ENCODE results near the gene GNAI1.

GNAI1 gene

DNA sequence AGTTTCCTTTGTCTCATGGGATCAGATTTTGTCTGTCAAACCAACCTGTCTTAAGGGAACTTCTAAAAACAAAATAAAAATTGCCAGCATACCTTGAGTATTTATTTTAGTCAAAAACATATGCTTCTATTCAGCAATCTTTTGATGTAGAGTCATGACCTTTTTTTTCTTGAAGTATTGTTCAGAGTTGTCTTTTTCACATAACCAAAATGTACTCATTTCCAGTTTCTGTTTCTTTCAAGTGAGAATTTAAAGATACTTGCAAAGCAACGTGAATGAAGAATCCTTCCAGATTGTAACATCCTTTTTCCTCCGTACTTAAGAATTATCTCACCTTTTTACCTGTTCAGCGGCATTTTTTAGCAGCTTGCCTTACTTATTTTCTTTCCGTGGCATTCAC lies 37.8 kb downstream of the GNAI1 start:
- TF ChIP-seq, protein P1, sequence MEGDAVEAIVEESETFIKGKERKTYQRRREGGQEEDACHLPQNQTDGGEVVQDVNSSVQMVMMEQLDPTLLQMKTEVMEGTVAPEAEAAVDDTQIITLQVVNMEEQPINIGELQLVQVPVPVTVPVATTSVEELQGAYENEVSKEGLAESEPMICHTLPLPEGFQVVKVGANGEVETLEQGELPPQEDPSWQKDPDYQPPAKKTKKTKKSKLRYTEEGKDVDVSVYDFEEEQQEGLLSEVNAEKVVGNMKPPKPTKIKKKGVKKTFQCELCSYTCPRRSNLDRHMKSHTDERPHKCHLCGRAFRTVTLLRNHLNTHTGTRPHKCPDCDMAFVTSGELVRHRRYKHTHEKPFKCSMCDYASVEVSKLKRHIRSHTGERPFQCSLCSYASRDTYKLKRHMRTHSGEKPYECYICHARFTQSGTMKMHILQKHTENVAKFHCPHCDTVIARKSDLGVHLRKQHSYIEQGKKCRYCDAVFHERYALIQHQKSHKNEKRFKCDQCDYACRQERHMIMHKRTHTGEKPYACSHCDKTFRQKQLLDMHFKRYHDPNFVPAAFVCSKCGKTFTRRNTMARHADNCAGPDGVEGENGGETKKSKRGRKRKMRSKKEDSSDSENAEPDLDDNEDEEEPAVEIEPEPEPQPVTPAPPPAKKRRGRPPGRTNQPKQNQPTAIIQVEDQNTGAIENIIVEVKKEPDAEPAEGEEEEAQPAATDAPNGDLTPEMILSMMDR (IDR thresholded peaks at IDR 0.05; ENCODE audit: low read depth, low read length): no peak
- no peak overlapping the region for H3K4me3 ChIP-seq (ENCODE audit: low read depth, low read length)
- in situ Hi-C loops (cut with HindIII; ENCODE audit: low sequenced_read_pairs): no loop called here
- no peak for DNase-seq (ENCODE audit: low read depth, low spot score)

DNA sequence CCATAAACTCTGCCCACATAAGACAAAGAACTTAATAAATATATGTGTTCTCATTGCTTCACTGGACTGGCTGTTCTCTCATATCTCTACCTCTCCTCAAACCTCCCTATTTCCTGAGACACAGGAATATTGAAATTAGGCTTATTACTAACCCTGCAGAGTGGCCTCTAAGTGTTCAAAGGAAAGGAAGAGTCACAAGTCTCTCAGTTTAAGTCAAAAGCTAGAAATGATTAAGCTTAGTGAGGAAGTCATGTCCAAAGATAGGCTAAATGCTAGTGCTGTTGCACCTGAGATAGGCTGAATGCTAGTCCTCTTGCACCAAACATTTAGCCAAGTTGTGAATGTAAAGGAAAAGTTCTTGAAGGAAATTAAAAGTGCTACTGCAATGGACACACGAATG lies 41.1 kb downstream of the GNAI1 start:
- in situ Hi-C loops (cut with HindIII; ENCODE audit: low sequenced_read_pairs): no loop called here
- TF ChIP-seq, protein P1 (IDR thresholded peaks at IDR 0.05; ENCODE audit: low read depth, low read length): no peak
- DNase-seq (ENCODE audit: low read depth, low spot score): no peak
- no peak overlapping the region for H3K4me3 ChIP-seq (ENCODE audit: low read depth, low read length)

DNA sequence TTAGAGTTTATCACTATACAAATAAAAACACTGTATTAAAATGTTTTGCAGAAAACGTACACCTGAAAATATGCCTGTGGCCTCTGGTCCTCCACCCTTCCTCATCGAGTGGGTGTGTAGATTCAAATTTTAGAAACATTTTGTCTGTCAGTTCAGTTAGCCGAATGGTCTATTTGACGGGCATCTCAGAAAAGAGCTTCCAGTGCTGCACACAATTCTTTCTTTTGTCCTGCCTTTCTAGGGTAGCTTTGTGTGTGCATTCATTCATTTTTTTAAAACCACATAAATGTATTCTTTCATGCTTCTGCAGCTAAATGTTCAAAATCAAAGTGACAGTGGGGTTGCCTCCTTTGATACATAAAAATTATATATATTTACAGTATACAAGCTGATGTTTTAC lies 46.8 kb downstream of the GNAI1 start:
- no peak for DNase-seq (ENCODE audit: low read depth, low spot score)
- in situ Hi-C loops (cut with HindIII; ENCODE audit: low sequenced_read_pairs): no loop called here
- H3K4me3 ChIP-seq (ENCODE audit: low read depth, low read length): no peak overlapping the region
- TF ChIP-seq, protein P1 (IDR thresholded peaks at IDR 0.05; ENCODE audit: low read depth, low read length): no peak

DNA sequence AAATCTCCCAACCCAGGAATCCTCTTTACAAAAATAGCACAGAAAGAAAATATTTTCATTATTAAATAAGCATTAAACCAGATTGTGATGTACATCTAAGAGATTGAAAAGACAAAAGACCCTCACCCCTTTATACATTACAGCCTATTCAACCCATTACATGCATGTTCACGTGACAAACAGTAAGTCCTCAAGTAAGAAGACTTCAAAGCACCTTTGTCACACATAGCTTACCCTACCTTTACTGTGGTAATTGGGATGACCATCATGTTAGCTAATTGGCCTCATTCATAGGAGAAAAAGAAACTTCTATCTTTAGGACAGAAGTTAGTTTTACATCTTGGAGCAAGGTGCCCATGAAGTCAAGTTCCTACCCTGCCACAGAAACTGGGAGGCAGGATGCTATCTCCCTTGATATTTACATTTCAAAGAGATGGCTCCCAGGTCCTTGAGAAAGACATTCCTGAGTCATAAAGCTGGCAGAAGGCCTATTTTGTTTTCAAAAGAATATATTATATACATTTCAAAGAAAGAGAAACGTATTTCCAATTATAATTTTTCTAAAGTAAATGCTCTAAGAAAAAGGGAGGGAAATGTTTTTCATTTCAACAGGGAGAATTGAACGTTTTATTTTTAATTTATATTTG lies 48.1 kb downstream of the GNAI1 start:
- TF ChIP-seq, protein P1 (IDR thresholded peaks at IDR 0.05; ENCODE audit: low read depth, low read length): no peak
- in situ Hi-C loops (cut with HindIII; ENCODE audit: low sequenced_read_pairs): no loop called here
- H3K4me3 ChIP-seq (ENCODE audit: low read depth, low read length): no peak overlapping the region
- DNase-seq (ENCODE audit: low read depth, low spot score): no peak

DNA sequence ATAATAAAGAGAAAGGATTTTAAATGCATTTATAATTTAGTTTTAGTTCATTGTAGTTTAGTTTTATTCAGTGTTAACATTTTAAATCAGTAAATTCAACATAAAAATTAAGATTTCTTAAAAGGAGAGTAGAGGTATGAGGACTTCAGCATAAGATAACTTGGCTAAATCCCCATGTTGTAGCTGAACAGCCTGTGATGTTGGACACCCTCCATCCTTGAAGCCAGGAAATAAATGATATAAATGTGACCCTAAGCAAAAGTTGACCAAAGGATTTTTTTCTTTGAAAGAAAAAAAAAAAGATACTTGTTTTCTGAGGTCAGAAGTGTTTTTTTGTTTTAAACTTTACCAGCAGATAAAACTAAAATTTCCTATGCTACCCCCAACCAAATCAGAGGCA lies 48.7 kb downstream of the GNAI1 start:
- no peak for DNase-seq (ENCODE audit: low read depth, low spot score)
- TF ChIP-seq, protein P1 (IDR thresholded peaks at IDR 0.05; ENCODE audit: low read depth, low read length): no peak
- no peak overlapping the region for H3K4me3 ChIP-seq (ENCODE audit: low read depth, low read length)
- in situ Hi-C loops (cut with HindIII; ENCODE audit: low sequenced_read_pairs): no loop called here

DNA sequence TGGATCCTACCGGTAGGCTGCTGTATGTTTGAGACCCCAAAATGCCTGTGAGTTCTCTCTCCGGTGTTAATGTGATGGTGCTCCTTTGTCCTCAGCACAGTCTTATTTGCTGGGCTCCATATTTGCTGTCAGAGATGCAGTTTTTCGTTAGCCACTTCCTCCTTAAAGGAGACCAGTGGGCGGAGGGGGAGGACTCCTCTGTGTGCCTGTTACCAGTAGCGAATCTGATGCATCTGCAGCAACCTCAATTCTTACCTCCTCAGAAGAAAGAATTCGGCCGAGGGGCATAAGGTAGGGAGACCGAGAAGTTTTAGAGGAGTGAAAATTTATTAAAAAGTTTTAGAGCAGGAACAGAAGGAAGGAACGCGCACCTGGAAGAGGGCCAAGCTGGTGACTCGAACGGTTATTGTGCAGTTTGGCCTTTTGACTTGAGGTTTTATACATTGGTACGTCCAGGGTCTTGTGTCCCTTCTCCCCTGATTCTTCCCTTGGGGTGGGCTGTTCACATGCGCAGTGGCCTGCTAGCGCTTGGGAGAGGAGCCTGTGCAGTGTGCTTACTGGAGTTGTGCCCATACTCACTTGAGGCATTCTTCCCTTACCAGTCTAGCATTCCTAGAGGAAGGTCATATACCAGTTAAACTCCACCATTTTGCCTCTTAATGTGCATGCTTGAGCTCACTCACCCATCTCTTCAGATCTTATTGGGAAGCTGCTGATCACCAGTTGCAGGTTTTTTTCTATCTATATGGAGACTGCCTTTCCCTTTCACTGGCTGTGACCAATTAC lies 49.5 kb downstream of the GNAI1 start:
- TF ChIP-seq, protein P1 (IDR thresholded peaks at IDR 0.05; ENCODE audit: low read depth, low read length): no peak
- in situ Hi-C loops (cut with HindIII; ENCODE audit: low sequenced_read_pairs): no loop called here
- no peak overlapping the region for H3K4me3 ChIP-seq (ENCODE audit: low read depth, low read length)
- no peak for DNase-seq (ENCODE audit: low read depth, low spot score)
